B cell (primary cell): ENCODE results near the gene WDR70. TPM values are rescaled to one million over a fixed set of nuclear protein-coding genes. Genes with fewer than 3 reads are reported as not detected.

Experiments
- ATAC-seq: fragments of 200-7000 bp; cut with Tn5 transposase; one replicate; pipeline ENCODE4 v1.10.0; 2021; ENCODE audit warnings: low read depth, mild to moderate bottlenecking, moderate number of reproducible peaks, moderate library complexity
- CTCF ChIA-PET: fragments of 350-600 bp; sonication (Branson Sonifier 250); formaldehyde crosslinking; loops from one replicate; lab custom pipeline; 2021; ENCODE audit warnings: antibody characterized with exemption, inconsistent platforms; lab: Charles Lee
- POLR2A ChIA-PET: fragments of 350-600 bp; sonication (Branson Sonifier 250); formaldehyde crosslinking; loops from one replicate; lab custom pipeline; 2021; ENCODE audit warnings: antibody characterized with exemption; lab: Charles Lee
- DNase-seq: peaks from one replicate; pipeline ENCODE4 v3.0.0; 2013
- H2AFZ ChIP-seq: 2 replicates; pipeline ENCODE4 v1.6.1; 2012; ENCODE audit warnings: mild to moderate bottlenecking, low read depth, low read length; ENCODE audit not compliant: insufficient read depth, poor library complexity, severe bottlenecking
- H3K27ac ChIP-seq, 2 donors: 1 replicate in 1 of 2; 2 replicates in 1 of 2; pipeline ENCODE4 v1.5.1; 2012 to 2013; ENCODE audit warnings: low read length in 2 of 2, mild to moderate bottlenecking in 2 of 2, moderate library complexity in 1 of 2
- H3K27me3 ChIP-seq, 4 experiments: fragments of 200-600 bp in 1 of 4; sonication (generic) in 1 of 4; replicated peaks in 1 of 4; 1 replicate in 2 of 4; 2 replicates in 2 of 4; pipeline versions ENCODE4 v1.6.1 to v1.7.0; 2013 to 2016; ENCODE audit warnings: low read length in 3 of 4, mild to moderate bottlenecking in 2 of 4, mixed read lengths in 1 of 4, moderate library complexity in 1 of 4; ENCODE audit not compliant: insufficient read depth in 4 of 4, control insufficient read depth in 3 of 4; ENCODE audit errors: control extremely low read depth in 1 of 4
- H3K36me3 ChIP-seq, 2 experiments: replicated peaks in 1 of 2; 1 replicate in 1 of 2; 2 replicates in 1 of 2; pipeline versions ENCODE4 v1.6.1 to v1.7.1; 2013; ENCODE audit warnings: low read length in 1 of 2; ENCODE audit not compliant: insufficient read depth in 2 of 2, control insufficient read depth in 1 of 2; ENCODE audit errors: control extremely low read depth in 1 of 2, extremely low read depth in 1 of 2
- H3K4me1 ChIP-seq, 2 donors: fragments of 200-600 bp in 1 of 2; sonication (generic) in 1 of 2; 1 replicate in 1 of 2; 2 replicates in 1 of 2; pipeline versions ENCODE4 v1.5.1 to v1.6.1; 2013 to 2017; ENCODE audit warnings: low read length in 2 of 2; ENCODE audit not compliant: control insufficient read depth in 2 of 2, insufficient read depth in 2 of 2
- H3K4me2 ChIP-seq: replicated peaks from 2 replicates; pipeline ENCODE3; 2012; ENCODE audit warnings: mild to moderate bottlenecking, low read depth, low read length; ENCODE audit not compliant: poor library complexity, severe bottlenecking
- H3K4me3 ChIP-seq, 5 experiments: fragments of 200-600 bp in 1 of 5; sonication (generic) in 1 of 5; 1 replicate in 3 of 5; 2 replicates in 2 of 5; pipeline versions ENCODE4 v1.5.1 to v1.7.0; 2011 to 2016; ENCODE audit warnings: low read length in 4 of 5, mild to moderate bottlenecking in 4 of 5, low read depth in 2 of 5, control low read depth in 1 of 5, moderate library complexity in 1 of 5; ENCODE audit not compliant: insufficient read depth in 1 of 5; ENCODE audit errors: control extremely low read depth in 1 of 5, extremely low read depth in 1 of 5
- H3K79me2 ChIP-seq: fragments of 200-600 bp; sonication (generic); one replicate; pipeline ENCODE4 v1.6.0; 2016; ENCODE audit warnings: low read length; ENCODE audit not compliant: control insufficient read depth, insufficient read depth
- H3K9ac ChIP-seq: fragments of 200-600 bp; sonication (generic); 2 replicates; pipeline ENCODE4 v1.6.1; 2017; ENCODE audit warnings: mild to moderate bottlenecking, low read length, moderate library complexity
- H3K9me3 ChIP-seq, 3 donors: one replicate each; pipeline versions ENCODE4 v1.6.1 to v1.7.1; 2013; ENCODE audit warnings: low read length in 2 of 3; ENCODE audit not compliant: control insufficient read depth in 2 of 3, insufficient read depth in 1 of 3; ENCODE audit errors: control extremely low read depth in 1 of 3
- H4K20me1 ChIP-seq: 2 replicates; pipeline ENCODE4 v1.6.0; 2012; ENCODE audit warnings: mild to moderate bottlenecking, low read length; ENCODE audit not compliant: insufficient read depth, control insufficient read depth, poor library complexity, severe bottlenecking
- H3K27ac Mint-ChIP-seq: one replicate; pipeline ENCODE4 v1.8.0; 2021; ENCODE audit warnings: mixed read lengths
- H3K27me3 Mint-ChIP-seq: one replicate; pipeline ENCODE4 v1.8.0; 2021; ENCODE audit warnings: mixed read lengths
- H3K4me1 Mint-ChIP-seq: one replicate; pipeline ENCODE4 v1.8.0; 2021; ENCODE audit warnings: mixed read lengths
- H3K4me3 Mint-ChIP-seq: one replicate; pipeline ENCODE4 v1.8.0; 2021; ENCODE audit warnings: mixed read lengths
- H3K9me3 Mint-ChIP-seq: one replicate; pipeline ENCODE4 v1.8.0; 2022; ENCODE audit warnings: mixed read lengths; ENCODE audit not compliant: insufficient read depth
- EZH2 ChIP-seq: IDR thresholded peaks from 2 replicates; pipeline ENCODE4 v1.6.1; 2012; ENCODE audit warnings: borderline replicate concordance, low read depth, mild to moderate bottlenecking, moderate library complexity, low read length; ENCODE audit not compliant: insufficient read depth, poor library complexity, severe bottlenecking
- WGBS: methylation state at CpG from one replicate; pipeline ENCODE4 v1.1.5; 2013; ENCODE audit warnings: missing lambda C conversion rate; ENCODE audit not compliant: insufficient coverage; 5-methylcytosine and 5-hydroxymethylcytosine counted together
- intact Hi-C: fragments of 100-400 bp; cut with micrococcal nuclease; formaldehyde crosslinking; loops from one replicate; pipeline ENCODE4 v1.10.0; 2022
- polyA plus RNA-seq: library from polyadenylated mRNA; depleted of rRNA; stranded (reverse); fragments of >200 nt; gene quantifications from 2 replicates; pipeline ENCODE4 v1.2.3, GENCODE V29; 2012
- total RNA-seq, 2 donors: library from RNA; stranded (reverse); fragments of 120-200 nt in 1 of 2; gene quantifications; 1 replicate in 1 of 2; 2 replicates in 1 of 2; pipeline versions ENCODE4 v1.2.3 to v1.2.4, GENCODE V29; 2013 to 2022
- TF ChIP-seq, protein P1 (sequence below): fragments of 200-600 bp; IDR thresholded peaks from one replicate; pipeline ENCODE4 v1.8.0; 2022; ENCODE audit warnings: antibody characterized with exemption, mild to moderate bottlenecking

WDR70 gene
- total and polyA plus RNA-seq, 2 donors (not counting 1 experiment from before 2014, with no cell fraction given): 12.8 to 46.8 TPM

DNA sequence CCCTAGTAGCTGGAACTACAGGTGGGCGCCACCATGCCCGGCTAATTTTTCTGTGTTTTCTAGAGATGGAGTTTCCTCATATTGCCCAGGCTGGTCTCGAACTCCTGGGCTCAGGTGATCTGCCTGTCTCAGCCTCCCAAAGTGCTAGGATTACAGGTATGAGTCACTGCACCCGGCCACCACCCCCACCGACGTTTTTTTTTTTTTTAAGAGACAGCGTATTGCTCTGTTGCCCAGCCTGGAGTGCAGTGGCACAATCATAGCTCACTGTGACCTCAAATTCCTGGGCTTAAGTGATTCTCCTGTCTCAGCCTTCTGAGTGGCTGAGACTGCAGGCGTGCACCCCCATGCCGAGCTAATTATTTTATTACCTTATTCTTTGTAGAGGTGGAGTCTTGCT lies 38.2 kb downstream of the WDR70 start:
- H3K4me1 Mint-ChIP-seq: peaks cover 2% of the 10 kb centered on the region
- peaks cover 0 to 5% (median 0%) of the 10 kb centered on the region in 3 donors for H3K9me3 ChIP-seq
- H3K27me3 ChIP-seq: no peaks in the 10 kb centered on the region
- H3K9ac ChIP-seq: no peak overlapping the region
- WGBS: 91% methylated on average over 5 of the region's 9 CpGs
- DNase-seq (no peak), ATAC-seq (no peak)
- POLR2A ChIA-PET: no interaction called here
- no peaks in the 10 kb centered on the region for H3K9me3 Mint-ChIP-seq
- H3K36me3 ChIP-seq: peaks cover 3% of the 10 kb centered on the region in 2 experiments
- intact Hi-C loops: no loop called here
- no peaks in the 10 kb centered on the region for H3K27me3 Mint-ChIP-seq
- CTCF ChIA-PET: no interaction called here
- no peak overlapping the region for H3K27ac ChIP-seq
- no peak overlapping the region for H3K4me2 ChIP-seq
- H3K4me3 ChIP-seq: no peak overlapping the region
- H2AFZ ChIP-seq: no peak overlapping the region
- no peaks in the 10 kb centered on the region for H3K79me2 ChIP-seq
- TF ChIP-seq, protein P1, sequence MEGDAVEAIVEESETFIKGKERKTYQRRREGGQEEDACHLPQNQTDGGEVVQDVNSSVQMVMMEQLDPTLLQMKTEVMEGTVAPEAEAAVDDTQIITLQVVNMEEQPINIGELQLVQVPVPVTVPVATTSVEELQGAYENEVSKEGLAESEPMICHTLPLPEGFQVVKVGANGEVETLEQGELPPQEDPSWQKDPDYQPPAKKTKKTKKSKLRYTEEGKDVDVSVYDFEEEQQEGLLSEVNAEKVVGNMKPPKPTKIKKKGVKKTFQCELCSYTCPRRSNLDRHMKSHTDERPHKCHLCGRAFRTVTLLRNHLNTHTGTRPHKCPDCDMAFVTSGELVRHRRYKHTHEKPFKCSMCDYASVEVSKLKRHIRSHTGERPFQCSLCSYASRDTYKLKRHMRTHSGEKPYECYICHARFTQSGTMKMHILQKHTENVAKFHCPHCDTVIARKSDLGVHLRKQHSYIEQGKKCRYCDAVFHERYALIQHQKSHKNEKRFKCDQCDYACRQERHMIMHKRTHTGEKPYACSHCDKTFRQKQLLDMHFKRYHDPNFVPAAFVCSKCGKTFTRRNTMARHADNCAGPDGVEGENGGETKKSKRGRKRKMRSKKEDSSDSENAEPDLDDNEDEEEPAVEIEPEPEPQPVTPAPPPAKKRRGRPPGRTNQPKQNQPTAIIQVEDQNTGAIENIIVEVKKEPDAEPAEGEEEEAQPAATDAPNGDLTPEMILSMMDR: no peak
- TF ChIP-seq EZH2: no peak
- no peaks in the 10 kb centered on the region for H4K20me1 ChIP-seq
- no peak overlapping the region for H3K27ac Mint-ChIP-seq
- H3K4me3 Mint-ChIP-seq: no peak overlapping the region
- H3K4me1 ChIP-seq: no peaks in the 10 kb centered on the region

DNA sequence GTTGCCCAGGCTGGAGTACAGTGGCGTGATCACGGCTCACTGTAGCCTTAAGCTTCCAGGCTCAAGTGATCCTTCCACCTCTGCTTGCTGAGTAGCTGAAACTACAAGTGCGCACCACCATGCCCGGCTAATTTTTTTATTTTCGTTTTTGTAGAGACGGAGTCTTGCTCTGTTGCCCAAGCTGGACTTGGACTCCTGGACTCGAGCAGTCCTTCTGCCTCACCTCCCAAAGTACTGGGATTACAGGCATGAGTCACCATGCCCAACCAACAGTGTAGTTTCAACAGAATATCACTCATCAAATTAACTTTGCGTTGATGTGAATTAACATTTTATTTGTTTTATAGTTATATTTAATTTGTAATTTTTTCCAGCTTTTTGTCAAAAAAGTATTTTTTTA lies 45.3 kb downstream of the WDR70 start:
- Histone ChIP-seq H3K36me3 (peaks cover 0 to 21% of the 10 kb centered on the region in 2 experiments), H3K9me3 (no peaks in the 10 kb centered on the region)

More for the DNA sequence above, 45.3 kb downstream of the WDR70 start:
- Histone ChIP-seq H3K4me3 (no peak overlapping the region), H3K9ac (no peak overlapping the region), H3K27ac (no peak overlapping the region), H3K79me2 (no peaks in the 10 kb centered on the region), H4K20me1 (no peaks in the 10 kb centered on the region), H2AFZ (no peak overlapping the region), H3K4me1 (no peaks in the 10 kb centered on the region), H3K27me3 (no peaks in the 10 kb centered on the region), H3K4me2 (no peak overlapping the region)
- ChIA-PET POLR2A (no interaction called here), CTCF (no interaction called here)
- intact Hi-C loops: no loop called here
- Mint-ChIP-seq H3K4me3 (no peak overlapping the region), H3K27ac (no peak overlapping the region), H3K9me3 (no peaks in the 10 kb centered on the region), H3K27me3 (no peaks in the 10 kb centered on the region), H3K4me1 (no peaks in the 10 kb centered on the region)
- ATAC-seq: no peak
- TF ChIP-seq EZH2: no peak
- TF ChIP-seq, protein P1: no peak
- DNase-seq: no peak
- WGBS: over 99% methylated on average over 7 of the region's 8 CpGs
